AG04450 (cell line): ENCODE results near the gene ROMO1. TPM values are rescaled to one million over a fixed set of nuclear protein-coding genes. Genes with fewer than 3 reads are reported as not detected.
"Not testable (repeated sequence)": the region's sequence is repeated elsewhere in the genome, so short reads cannot be mapped to it uniquely, and the experiment has no call there.

Experiments used
- CTCF ChIA-PET: fragments of 300-600, 350-600 bp; formaldehyde crosslinking; extraction: SDS; loops from one replicate; lab custom pipeline; 2022; ENCODE audit warnings: antibody characterized with exemption, inconsistent platforms; lab: Charles Lee
- POLR2A ChIA-PET: fragments of 350-600 bp; formaldehyde crosslinking; extraction: SDS; loops from one replicate; lab custom pipeline; 2021; ENCODE audit warnings: antibody characterized with exemption, inconsistent platforms; lab: Yijun Ruan, JAX
- DNase-seq: peaks from one replicate; pipeline ENCODE4 v3.0.0-alpha.2; 2011; ENCODE audit warnings: low read depth, low spot score
- H3K27ac ChIP-seq: one replicate; pipeline ENCODE4 v1.5.1; 2012; ENCODE audit warnings: low read depth, low read length, control low read depth
- H3K27me3 ChIP-seq: one replicate; pipeline ENCODE4 v1.6.0; 2012; ENCODE audit warnings: low read length; ENCODE audit not compliant: control insufficient read depth, insufficient read depth
- H3K4me3 ChIP-seq: 2 replicates; pipeline ENCODE4 v1.5.1; 2011; ENCODE audit warnings: mild to moderate bottlenecking, low read depth, low read length, control low read depth
- H3K9me3 ChIP-seq: 2 replicates; pipeline ENCODE4 v1.5.1; 2012; ENCODE audit warnings: low read length; ENCODE audit not compliant: control insufficient read depth, insufficient read depth
- polyA plus RNA-seq: library from polyadenylated mRNA; depleted of rRNA; stranded (reverse); fragments of >200 nt; gene quantifications from 2 replicates; pipeline ENCODE4 v1.2.3, GENCODE V29; 2011
- TF ChIP-seq, protein P1 (sequence below): IDR thresholded peaks from 2 replicates; pipeline ENCODE4 v1.5.1; 2011; ENCODE audit warnings: low read depth, low read length, control low read depth, inconsistent platforms

The ROMO1 gene
- polyA plus RNA-seq, 1 experiment: 177 TPM

DNA sequence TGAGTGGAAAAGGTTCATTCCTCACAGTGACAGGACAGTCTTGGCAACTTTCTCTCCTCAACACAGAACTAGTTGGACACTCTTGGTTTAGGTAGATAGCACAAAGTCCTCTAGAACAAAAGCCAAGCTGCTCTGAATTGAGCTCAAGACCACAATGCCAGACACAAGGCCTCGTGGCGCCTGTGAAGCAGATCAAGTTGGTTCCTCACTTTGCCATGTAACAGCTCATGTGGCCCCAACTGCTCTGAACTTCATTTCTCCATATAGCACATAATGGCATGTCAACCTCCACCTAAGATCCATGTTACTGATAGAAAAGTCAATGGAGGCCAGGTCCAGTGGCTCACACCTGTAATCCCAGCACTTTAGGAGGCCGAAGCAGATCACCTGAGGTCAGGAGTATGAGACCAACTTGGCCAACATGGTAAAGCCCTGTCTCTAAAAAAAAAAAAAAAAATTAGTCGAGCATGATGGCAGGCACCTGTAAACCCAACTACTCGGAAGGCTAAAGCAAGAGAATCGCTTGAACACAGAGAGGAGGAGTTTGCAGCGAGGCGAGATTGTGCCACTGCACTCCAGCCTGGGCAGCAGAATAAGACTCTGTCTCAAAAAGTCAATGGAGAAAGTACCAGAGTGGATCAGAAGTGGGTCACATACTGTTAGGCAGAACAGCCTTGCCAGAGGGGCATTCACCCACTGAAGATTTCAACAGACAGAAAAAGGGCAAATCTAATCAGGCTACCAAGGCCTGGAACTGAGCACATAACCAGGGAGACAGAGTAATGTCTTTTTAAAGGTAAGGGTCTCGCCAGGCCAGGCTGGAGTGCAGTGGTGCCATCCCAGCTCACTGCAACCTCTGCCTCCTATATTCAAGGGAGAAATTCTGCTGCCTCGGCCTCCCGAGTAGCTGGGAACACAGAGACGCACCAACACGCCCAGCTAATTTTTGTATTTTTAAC is 21.2 kb downstream of the ROMO1 start:
- no peak overlapping the region for H3K27ac ChIP-seq
- TF ChIP-seq, protein P1, sequence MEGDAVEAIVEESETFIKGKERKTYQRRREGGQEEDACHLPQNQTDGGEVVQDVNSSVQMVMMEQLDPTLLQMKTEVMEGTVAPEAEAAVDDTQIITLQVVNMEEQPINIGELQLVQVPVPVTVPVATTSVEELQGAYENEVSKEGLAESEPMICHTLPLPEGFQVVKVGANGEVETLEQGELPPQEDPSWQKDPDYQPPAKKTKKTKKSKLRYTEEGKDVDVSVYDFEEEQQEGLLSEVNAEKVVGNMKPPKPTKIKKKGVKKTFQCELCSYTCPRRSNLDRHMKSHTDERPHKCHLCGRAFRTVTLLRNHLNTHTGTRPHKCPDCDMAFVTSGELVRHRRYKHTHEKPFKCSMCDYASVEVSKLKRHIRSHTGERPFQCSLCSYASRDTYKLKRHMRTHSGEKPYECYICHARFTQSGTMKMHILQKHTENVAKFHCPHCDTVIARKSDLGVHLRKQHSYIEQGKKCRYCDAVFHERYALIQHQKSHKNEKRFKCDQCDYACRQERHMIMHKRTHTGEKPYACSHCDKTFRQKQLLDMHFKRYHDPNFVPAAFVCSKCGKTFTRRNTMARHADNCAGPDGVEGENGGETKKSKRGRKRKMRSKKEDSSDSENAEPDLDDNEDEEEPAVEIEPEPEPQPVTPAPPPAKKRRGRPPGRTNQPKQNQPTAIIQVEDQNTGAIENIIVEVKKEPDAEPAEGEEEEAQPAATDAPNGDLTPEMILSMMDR: no peak

GRCh38 chr20:35721219-35721618 is 22.0 kb downstream of the ROMO1 start:
- Histone ChIP-seq H3K27me3 (no peaks in the 10 kb centered on the region), H3K27ac (no peak overlapping the region), H3K4me3 (no peak overlapping the region), H3K9me3 (no peaks in the 10 kb centered on the region)
- ChIA-PET CTCF (no interaction called here), POLR2A (interaction anchor here (1.3 kb wide), 1 partner anchor 21 kb away, joined by 5 read pairs; the partner anchor contains the start of gene RBM39)
- no peak for DNase-seq
- TF ChIP-seq, protein P1: no peak

More for the DNA sequence above, 21.2 kb downstream of the ROMO1 start:
- DNase-seq: no peak
- H3K27me3 ChIP-seq: no peaks in the 10 kb centered on the region
- ChIA-PET POLR2A (interaction anchor here (0.6 to 2.3 kb wide), 5 partner anchors 8 to 159 kb away, joined by 4 to 9 read pairs (median 5); partner anchors contain the start of gene RBM39), CTCF (no interaction called here)
- no peaks in the 10 kb centered on the region for H3K9me3 ChIP-seq
- H3K4me3 ChIP-seq: no peak overlapping the region

DNA sequence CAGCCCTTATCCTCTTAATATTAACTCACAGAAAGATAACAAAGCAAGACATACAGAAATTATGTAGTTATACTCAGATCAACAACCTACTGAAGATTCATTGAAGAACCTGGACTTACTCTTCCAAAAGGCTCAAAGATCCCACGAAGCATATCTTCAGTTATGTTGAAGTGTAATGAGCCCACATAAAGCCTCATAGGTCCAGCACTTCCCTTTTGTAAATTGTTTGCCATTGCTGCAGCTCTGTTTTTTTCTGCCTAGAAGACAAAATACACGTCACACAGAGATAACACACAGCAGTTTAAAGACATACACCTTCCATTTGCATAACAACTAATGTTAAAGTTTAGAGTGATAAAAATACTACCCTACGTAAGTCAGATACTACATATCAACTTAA is 22.4 kb downstream of the ROMO1 start:
- Histone ChIP-seq H3K4me3 (no peak overlapping the region), H3K27me3 (no peaks in the 10 kb centered on the region), H3K9me3 (no peaks in the 10 kb centered on the region), H3K27ac (no peak overlapping the region)
- DNase-seq: no peak
- TF ChIP-seq, protein P1: no peak
- ChIA-PET POLR2A (interaction anchor here (0.6 to 1.3 kb wide), 2 partner anchors 20 to 97 kb away, joined by 5 to 6 read pairs; partner anchors contain the start of gene RBM39), CTCF (no interaction called here)

- H3K27ac ChIP-seq, POLR2A ChIA-PET, CTCF ChIA-PET, H3K4me3 ChIP-seq, H3K27me3 ChIP-seq, DNase-seq, H3K9me3 ChIP-seq: not testable (repeated sequence)
Observed at GRCh38 chr20:35723275-35723639, 24.1 kb downstream of the ROMO1 start.

- H3K4me3 ChIP-seq, H3K27ac ChIP-seq, CTCF ChIA-PET, H3K27me3 ChIP-seq, DNase-seq, H3K9me3 ChIP-seq: not testable (repeated sequence)
- POLR2A ChIA-PET: interaction anchor here (0.6 to 1.0 kb wide), 2 partner anchors 13 to 18 kb away, joined by 3 to 4 read pairs; partner anchors contain the start of gene RBM39
Observed at GRCh38 chr20:35723652-35724320, 24.6 kb downstream of the ROMO1 start.
